ENCODE data around the gene CEP112. TPM values are rescaled to one million over a fixed set of nuclear protein-coding genes. Genes with fewer than 3 reads are reported as not detected.

The CEP112 gene
- total and polyA plus RNA-seq, 2 donors (not counting 3 experiments of a cell fraction or from before 2014, with no cell fraction given) = 1.5 to 25.3 TPM

- Histone ChIP-seq H3K27me3 (ENCODE audit: control insufficient read depth in 2 of 2, insufficient read depth in 2 of 2, low read length in 2 of 2) (no peaks in the 10 kb centered on the region), H3K4me1 (ENCODE audit: control insufficient read depth, extremely low read depth, insufficient read depth, low read length) (peaks cover 16% of the 10 kb centered on the region), H3K79me2 (ENCODE audit: control insufficient read depth, insufficient read depth, low read length) (no peaks in the 10 kb centered on the region), H3K9me1 (replicated peaks; ENCODE audit: control insufficient read depth, extremely low read depth, insufficient read depth, low read length) (no peaks in the 10 kb centered on the region), H2AFZ (ENCODE audit: low read depth, low read length) (no peak overlapping the region), H3K9me3 (replicated peaks; ENCODE audit: control insufficient read depth, insufficient read depth, low read length) (no peaks in the 10 kb centered on the region), H4K20me1 (replicated peaks; ENCODE audit: control insufficient read depth, extremely low read depth, insufficient read depth, low read length) (no peaks in the 10 kb centered on the region), H3K9ac (replicated peaks; ENCODE audit: extremely low read depth, insufficient read depth, low read length) (no peak overlapping the region), H3K4me2 (ENCODE audit: insufficient read depth, low read length) (no peak overlapping the region), H3K27ac (ENCODE audit: insufficient read depth, low read depth, low read length) (no peak overlapping the region), H3K36me3 (ENCODE audit: control insufficient read depth in 2 of 2, extremely low read depth in 1 of 2, insufficient read depth in 2 of 2, low read length in 2 of 2) (no peaks in the 10 kb centered on the region), H3K4me3 (replicated peaks in 1 of 3; ENCODE audit: insufficient read depth in 1 of 3, low read depth in 1 of 3, low read length in 3 of 3) (no peak overlapping the region)
- CTCF ChIA-PET = interaction anchor here (1.0 to 1.8 kb wide), 3 partner anchors 8 to 127 kb away, joined by 3 to 6 read pairs (median 4); no protein-coding TSS in a partner anchor
- dilution Hi-C loops (cut with MboI; ENCODE audit: extremely low pct_ligation_motif_present, low sequenced_read_pairs) (no loop called here), intact Hi-C loops (cut with micrococcal nuclease) (no loop called here)
- no TSS peak for BruUV-seq (replicated peaks)
- FAIRE-seq = no peak
- DNase-seq (ENCODE audit: low read depth, low spot score) = no peak
- TF ChIP-seq GATA2 (IDR thresholded peaks at IDR 0.05; ENCODE audit: insufficient read depth, insufficient read length, low read depth, low read length) = no peak
- POLR2A ChIA-PET = no interaction called here
Measured at GRCh38 chr17:65786479-65786878, 405.5 kb downstream of the CEP112 start.

GRCh38 chr17:65785109-65785508 is 406.8 kb downstream of the CEP112 start:
- ChIA-PET POLR2A (no interaction called here), CTCF (interaction anchor here (1.0 to 1.1 kb wide), 2 partner anchors 10 kb away, joined by 4 to 7 read pairs; no protein-coding TSS in a partner anchor)
- H3K9ac ChIP-seq (replicated peaks; ENCODE audit: extremely low read depth, insufficient read depth, low read length) = no peak overlapping the region
- TF ChIP-seq FOS (IDR thresholded peaks at IDR 0.05; ENCODE audit: borderline replicate concordance, insufficient read depth, low read length) = peak; percentile 60
- peak; percentile 62 for TF ChIP-seq JUN (IDR thresholded peaks at IDR 0.05; ENCODE audit: borderline replicate concordance, insufficient read depth, insufficient read length, low read depth)
- no peak for TF ChIP-seq MAX (IDR thresholded peaks at IDR 0.05; ENCODE audit: insufficient read depth, insufficient read length)
- TF ChIP-seq POLR2AphosphoS5 (IDR thresholded peaks at IDR 0.05; ENCODE audit: insufficient read depth, low read depth, low read length) = no peak
- no peak for TF ChIP-seq MYC (IDR thresholded peaks at IDR 0.05; ENCODE audit: low read depth, low read length)
- no peaks in the 10 kb centered on the region for H3K27me3 ChIP-seq (ENCODE audit: control insufficient read depth in 2 of 2, insufficient read depth in 2 of 2, low read length in 2 of 2)
- no peak overlapping the region for H3K4me3 ChIP-seq (replicated peaks in 1 of 3; ENCODE audit: insufficient read depth in 1 of 3, low read depth in 1 of 3, low read length in 3 of 3)
- peak overlapping the region; percentile 66 for H3K4me2 ChIP-seq (ENCODE audit: insufficient read depth, low read length)
- H3K9me1 ChIP-seq (replicated peaks; ENCODE audit: control insufficient read depth, extremely low read depth, insufficient read depth, low read length) = no peaks in the 10 kb centered on the region
- intact Hi-C loops (cut with micrococcal nuclease) = no loop called here
- peak overlapping the region; percentile 48 for H2AFZ ChIP-seq (ENCODE audit: low read depth, low read length)
- H3K27ac ChIP-seq (ENCODE audit: insufficient read depth, low read depth, low read length) = peak overlapping the region; percentile 58
- dilution Hi-C loops (cut with MboI; ENCODE audit: extremely low pct_ligation_motif_present, low sequenced_read_pairs) = no loop called here
- H3K4me1 ChIP-seq (ENCODE audit: control insufficient read depth, extremely low read depth, insufficient read depth, low read length) = peaks cover 16% of the 10 kb centered on the region
- H3K79me2 ChIP-seq (ENCODE audit: control insufficient read depth, insufficient read depth, low read length) = no peaks in the 10 kb centered on the region
- no peaks in the 10 kb centered on the region for H3K36me3 ChIP-seq (ENCODE audit: control insufficient read depth in 2 of 2, extremely low read depth in 1 of 2, insufficient read depth in 2 of 2, low read length in 2 of 2)
- FAIRE-seq = peak; percentile 90
- no peaks in the 10 kb centered on the region for H3K9me3 ChIP-seq (replicated peaks; ENCODE audit: control insufficient read depth, insufficient read depth, low read length)
- BruUV-seq (replicated peaks) = no TSS peak
- peak; percentile 95 for DNase-seq (ENCODE audit: low read depth, low spot score)
- no peaks in the 10 kb centered on the region for H4K20me1 ChIP-seq (replicated peaks; ENCODE audit: control insufficient read depth, extremely low read depth, insufficient read depth, low read length)

Data from endothelial cell of umbilical vein (primary cell).